RPMI7951 (cell line): Measurements from ENCODE around the gene NIPAL3. TPM values are rescaled to one million over a fixed set of nuclear protein-coding genes. Genes with fewer than 3 reads are reported as not detected.

Experiments
- DNase-seq: peaks from one replicate; pipeline ENCODE4 v3.0.0-alpha.2; 2012; ENCODE audit warnings: low read depth
- total RNA-seq: library from RNA; depleted of rRNA; stranded (reverse); fragments of >200 nt; shearing (Covaris generic); gene quantifications from 2 replicates; pipeline ENCODE4 v1.2.3, GENCODE V29; 2014

NIPAL3 gene
- total RNA-seq, 1 experiment from 2014 or later = 17.5 TPM

DNA sequence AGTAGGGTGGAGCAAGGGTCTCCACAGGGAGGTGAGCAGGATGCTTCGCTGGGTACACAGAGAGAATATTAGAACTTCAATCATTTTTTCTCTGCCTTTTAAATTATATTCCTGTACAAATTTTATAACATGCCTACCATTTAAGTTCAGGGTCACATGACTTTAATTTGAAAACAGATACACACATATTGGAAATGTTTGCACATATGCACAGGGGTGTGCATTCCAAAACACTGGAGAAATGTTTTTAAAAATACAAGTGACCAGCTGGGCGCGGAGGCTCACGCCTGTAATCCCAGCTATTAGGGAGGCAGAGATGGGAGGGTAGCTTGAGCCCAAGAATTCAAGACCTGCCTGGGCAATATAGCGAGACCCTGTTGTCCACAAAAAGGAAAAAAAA lies 39.7 kb downstream of the NIPAL3 start:
- no peak for DNase-seq

DNA sequence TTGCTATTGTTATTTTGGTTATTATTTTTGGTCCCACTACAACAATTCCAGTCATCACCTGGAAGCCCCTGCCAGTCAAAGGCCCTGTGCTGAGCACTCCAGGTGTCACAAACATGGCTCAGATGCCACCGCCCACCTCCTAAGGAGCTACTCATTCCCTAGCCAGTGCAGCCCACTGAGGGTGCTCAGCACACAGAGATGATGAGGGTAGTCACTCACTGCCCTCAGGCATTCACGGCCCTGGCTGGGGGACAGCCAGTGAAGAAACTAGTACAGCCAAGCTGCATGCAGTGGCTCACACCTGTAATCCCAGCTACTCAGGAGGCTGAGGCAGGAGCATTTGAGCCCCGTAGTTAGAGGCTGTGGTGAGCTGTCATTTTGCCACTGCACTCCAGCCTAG lies 42.3 kb downstream of the NIPAL3 start:
- no peak for DNase-seq

DNA sequence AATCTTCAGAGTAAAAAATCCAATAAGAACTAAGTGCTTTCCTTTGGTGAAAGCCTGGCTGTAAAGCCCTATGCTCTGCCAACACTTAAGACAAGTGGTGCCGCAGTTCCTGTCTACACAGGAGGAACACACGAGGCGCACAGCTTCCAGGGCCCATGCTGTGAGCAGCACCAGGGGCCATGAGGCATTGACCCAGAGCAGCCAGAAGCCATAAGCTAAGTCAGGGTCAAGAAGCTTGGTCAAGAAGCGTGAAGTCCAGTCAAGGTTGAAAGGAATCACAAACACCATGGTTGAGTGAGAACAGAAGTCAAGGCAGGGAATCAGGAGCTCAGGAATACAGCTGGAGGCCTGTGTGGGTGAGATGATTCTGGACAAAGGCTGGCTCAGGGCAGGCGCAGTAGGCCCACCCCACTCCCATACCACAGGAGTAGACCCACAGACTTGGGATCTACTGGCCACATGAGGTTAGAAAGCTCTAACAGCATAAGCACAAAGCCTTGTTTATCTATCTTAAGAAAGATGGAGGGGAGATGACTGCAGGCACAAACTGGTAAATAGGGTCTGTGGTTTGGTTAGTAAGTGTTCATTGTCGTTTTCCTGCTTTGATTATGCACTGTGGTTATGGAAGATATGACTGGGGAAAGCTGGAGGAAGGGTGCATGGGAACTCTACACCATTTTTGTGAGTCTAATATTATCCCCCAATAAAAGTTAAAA lies 44.1 kb downstream of the NIPAL3 start:
- DNase-seq = peak; percentile 56

GRCh38 chr1:24462128-24462527 lies 46.5 kb downstream of the NIPAL3 start:
- DNase-seq = peak; percentile 43

DNA sequence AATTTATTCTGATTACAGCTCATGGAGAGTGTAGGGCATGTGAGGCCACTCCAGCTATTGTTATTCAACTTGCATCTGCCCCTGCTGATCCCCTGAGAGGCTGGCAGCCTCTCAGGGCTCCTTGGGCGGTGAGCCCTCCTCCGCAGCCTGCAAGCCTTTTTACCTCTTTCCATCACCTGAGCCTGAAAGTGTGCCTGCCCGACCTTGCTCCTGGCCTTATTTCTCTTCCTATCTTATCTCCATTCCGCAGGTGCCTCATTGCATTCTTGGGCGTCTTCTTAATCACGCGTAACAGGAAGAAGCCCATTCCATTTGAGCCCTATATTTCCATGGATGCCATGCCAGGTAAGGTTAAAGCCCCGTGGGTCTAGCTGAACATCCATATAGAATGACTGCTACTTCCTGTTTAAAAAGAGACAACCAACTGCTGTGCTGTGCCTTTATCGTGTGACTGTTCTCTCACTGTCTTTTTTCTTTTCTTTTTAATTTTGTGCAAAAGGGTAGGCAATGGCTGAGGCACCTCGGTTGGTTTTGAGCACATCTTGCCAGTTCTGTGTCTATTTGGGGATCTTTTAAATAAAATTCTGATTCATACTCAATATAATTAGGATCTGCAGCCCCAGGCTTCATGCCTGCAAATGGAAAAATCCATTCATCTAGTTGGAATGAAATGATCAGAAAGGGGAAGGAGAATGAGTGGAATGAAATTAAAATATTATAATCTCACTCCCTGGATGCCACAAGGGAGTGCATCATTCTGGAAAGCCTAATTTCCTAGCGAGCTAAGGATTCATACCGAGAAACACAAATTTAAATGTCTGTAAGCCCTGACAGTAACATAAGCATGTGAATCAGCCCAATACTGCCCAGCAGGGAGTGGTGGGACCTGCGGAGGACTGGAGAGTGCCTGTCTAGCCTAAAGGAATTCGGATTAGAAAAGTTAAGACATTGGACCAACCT lies 48.5 kb downstream of the NIPAL3 start:
- no peak for DNase-seq

- DNase-seq = no peak
Measured at GRCh38 chr1:24465099-24465498, 49.5 kb downstream of the NIPAL3 start.

DNA sequence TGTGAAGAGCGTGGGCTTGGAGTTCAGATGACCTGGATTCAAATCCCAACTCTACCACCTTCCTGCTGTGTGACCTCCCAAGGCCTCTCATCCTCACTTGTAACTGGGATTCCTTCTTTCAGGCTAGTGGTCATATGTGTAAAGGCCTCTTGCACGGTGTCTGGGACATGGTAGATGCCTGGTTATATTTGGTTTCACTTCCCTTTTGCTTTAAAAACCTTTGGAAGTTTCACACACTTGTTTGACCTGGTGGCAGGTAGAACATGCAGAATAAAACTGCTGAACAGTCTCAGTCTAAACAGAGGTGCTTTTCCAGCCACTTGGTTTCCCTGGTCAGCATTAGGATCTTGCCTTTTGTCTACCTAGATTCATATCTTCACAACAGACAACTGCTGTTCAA lies 50.0 kb downstream of the NIPAL3 start:
- DNase-seq = no peak

DNA sequence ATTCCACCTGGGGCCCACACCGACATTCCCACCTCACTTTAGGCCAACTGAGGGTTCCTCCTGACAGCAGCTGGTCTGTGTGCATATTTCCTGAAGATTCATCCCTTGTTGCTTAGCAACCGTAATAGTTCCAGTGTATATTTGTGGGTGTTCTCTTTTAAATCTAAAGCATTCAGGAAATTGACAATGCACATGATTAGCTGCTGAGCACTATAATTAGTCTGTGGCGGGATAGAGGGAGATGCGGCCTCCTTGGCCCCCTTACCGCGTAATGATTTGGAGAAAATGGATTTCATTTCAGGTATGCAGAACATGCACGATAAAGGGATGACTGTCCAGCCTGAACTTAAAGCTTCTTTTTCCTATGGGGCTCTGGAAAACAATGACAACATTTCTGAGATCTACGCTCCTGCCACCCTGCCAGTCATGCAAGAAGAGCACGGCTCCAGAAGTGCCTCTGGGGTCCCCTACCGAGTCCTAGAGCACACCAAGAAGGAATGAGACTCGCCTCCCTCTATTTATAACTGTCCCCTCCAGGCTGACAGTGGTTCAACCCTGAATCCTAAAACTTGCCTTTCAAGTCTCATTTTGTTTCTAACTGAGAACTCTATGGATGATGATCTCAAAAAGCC lies 53.2 kb downstream of the NIPAL3 start:
- no peak for DNase-seq

GRCh38 chr1:24470592-24470991 lies 55.0 kb downstream of the NIPAL3 start:
- no peak for DNase-seq

GRCh38 chr1:24472527-24473251 lies 57.1 kb downstream of the NIPAL3 start:
- no peak for DNase-seq

DNA sequence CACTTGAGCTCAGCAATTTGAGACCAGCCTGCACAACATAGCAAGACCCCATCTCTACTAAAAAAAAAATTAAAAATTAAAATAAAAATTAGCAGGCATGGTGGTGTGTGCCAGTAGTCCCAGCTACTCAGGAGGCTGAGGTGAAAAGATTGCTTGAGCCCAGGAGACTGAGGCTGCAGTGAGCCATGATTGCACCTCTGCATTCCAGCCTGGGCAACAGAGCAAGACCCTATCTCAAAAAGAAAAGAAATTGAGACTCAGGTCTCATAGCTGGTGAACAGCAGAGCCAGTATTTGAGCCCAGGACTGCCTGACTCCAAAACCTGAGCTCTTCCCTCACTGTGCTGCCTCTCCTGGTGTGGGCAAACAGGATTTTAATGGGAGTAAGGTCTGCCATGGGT lies 58.6 kb downstream of the NIPAL3 start:
- no peak for DNase-seq

GRCh38 chr1:24475700-24476099 lies 60.1 kb downstream of the NIPAL3 start:
- DNase-seq = no peak

DNA sequence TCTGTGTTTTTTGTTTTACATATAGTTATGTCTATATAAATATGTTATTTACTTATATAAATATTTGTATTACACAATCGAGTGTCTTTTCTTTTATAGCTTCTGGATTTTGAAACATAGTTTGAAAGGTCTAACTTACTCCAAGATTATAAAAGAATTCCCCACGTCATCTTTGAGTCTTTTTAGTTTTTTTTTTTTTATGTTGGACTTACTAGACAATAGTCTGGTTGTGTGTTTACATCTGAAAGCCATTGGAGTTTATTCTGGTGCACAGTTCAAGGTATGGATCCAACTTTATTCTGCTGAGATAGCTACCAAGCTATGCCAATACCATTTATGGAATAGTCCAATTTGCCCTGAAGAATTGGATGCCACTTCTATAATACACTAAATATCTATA lies 61.0 kb downstream of the NIPAL3 start:
- DNase-seq = no peak

DNA sequence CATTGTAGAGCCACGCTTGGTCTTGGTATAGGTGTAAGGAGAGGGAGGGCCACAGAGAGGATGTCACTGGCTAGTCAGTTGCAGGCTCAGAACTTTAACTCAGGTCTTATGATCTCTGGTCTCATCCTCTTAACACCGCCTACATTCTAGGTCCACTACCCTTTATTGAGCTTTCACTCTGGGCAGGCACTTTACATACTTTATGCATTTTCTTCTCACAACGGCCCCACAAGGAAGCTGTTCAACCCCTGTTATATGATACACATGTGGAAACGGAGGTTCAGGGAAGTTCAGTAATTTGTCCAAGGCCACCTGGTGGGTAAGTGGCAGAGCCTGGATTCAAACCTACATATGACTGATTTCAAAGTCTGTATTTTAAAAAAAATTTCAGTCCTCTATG lies 61.7 kb downstream of the NIPAL3 start:
- no peak for DNase-seq

DNA sequence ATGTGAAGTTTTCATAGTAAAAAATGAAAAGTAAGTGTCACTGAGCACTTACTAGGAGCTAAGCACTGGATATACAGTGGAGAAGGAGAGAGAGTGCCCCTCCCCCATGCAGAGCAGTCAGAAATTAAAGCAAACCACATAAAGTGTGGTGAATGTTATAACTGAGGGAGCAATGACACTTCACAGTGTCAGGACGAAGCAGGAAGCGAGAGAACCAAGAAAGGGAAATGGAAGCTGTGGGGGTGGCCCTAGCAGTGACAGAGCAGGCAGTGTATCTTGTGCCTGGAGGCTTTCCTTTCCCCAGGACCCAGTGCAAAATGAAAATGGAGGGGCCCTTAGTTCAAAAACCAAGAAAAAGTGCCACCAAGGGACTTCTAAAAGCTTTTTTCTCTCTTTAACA lies 65.5 kb downstream of the NIPAL3 start:
- no peak for DNase-seq

DNA sequence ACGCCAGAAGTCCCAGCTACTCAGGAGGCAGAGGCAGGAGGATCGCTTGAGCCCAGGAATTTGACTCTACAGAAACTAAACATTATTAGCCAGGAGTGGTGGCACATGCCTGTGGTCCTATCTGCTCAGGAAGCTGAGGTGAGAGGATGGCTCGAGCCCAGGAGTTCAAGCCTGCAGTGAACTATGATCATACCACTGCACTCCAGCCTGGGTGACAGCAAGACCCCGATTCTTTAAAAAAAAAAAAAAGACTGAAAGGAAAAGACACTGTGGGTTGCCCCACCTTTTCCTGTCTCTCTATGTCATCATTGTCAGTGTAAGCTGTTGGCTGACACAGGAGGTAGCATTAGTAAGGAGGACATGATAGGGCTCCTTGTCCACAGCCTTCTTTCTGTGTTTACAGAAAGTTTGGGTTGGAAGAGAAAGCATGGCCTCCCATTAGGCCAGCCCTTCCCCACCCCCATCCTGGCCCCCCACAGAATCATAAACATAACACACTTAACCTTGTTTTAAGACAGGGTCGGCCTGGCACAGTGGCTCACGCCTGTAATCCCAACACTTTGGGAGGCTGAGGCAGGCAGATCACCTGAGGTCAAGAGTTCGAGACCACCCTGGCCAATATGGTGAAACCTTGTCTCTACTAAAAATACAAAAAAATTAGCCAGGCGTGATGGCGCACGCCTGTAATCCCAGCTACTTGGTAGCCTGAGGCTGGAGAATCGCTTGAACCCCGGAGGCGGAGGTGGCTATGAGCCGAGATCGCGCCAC lies 66.4 kb downstream of the NIPAL3 start:
- DNase-seq = no peak

DNA sequence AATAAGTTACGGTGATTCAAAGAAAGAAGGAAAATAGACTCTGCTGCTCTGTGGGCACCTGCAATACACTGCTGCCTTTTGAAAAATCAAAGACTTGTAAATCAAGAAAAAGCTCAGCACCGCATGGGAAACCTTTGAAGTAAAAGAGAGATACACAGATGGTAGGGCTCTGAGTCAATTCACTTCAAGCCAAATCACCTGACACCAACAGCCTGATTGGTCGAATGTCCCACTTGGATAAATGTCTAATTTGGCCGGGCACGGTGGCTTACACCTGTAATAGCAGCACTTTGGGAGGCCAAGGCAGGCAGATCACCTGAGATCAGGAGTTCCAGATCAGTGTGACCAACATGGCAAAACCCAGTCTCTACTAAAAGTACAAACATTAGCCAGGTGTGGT lies 67.8 kb downstream of the NIPAL3 start:
- no peak for DNase-seq

DNA sequence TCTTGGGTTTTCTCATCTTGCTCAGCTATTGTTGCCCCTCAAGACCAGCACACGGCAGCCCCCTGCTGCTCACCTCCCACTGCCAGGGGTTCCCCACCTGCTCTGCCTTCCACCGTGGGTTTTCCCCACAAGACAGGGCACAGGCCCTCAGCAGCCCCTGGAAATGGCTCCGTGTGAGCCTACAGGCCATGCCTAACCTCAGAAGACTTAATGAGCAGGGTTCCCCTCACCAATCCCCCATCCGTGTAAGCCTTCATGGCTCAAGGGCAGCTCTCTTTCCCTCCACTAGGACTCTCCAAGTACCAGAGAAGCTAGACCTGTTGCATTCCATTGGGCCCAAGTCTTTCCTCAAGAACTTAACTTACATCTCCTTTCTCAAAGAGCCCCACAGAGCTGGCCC lies 68.6 kb downstream of the NIPAL3 start:
- DNase-seq = no peak

- no peak for DNase-seq
Measured at GRCh38 chr1:24486331-24487065, 70.9 kb downstream of the NIPAL3 start.

DNA sequence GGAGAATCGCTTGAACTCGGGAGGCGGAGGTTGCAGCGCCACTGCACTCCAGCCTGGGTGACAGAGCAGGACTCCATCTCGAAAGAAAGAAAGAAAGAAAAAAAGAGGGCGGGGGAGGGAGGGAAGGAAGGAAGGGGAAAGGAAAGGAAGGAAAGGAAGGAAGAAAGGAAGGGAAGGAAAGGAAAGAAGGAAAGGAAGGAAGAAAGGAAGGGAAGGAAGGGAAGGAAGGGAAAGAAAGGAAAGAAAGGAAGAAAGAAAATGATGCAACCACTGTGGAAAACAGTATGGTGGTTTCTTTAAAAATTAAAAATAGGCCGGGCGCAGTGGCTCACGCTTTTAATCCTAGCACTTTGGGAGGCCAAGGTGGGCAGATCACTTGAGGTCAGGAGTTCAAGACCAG lies 71.9 kb downstream of the NIPAL3 start:
- no peak for DNase-seq
